ENCODE measurements around the gene RYR2. TPM values are rescaled to one million over a fixed set of nuclear protein-coding genes. Genes with fewer than 3 reads are reported as not detected.
A peak's percentile ranks its signal among the peaks of the same experiment; 100 is the strongest.

The RYR2 gene
- under 1 TPM in 1 of 5 experiments, not detected in 4; 0.05 TPM for total RNA-seq
- polyA plus RNA-seq: not detected
- total RNA-seq: not detected

DNA sequence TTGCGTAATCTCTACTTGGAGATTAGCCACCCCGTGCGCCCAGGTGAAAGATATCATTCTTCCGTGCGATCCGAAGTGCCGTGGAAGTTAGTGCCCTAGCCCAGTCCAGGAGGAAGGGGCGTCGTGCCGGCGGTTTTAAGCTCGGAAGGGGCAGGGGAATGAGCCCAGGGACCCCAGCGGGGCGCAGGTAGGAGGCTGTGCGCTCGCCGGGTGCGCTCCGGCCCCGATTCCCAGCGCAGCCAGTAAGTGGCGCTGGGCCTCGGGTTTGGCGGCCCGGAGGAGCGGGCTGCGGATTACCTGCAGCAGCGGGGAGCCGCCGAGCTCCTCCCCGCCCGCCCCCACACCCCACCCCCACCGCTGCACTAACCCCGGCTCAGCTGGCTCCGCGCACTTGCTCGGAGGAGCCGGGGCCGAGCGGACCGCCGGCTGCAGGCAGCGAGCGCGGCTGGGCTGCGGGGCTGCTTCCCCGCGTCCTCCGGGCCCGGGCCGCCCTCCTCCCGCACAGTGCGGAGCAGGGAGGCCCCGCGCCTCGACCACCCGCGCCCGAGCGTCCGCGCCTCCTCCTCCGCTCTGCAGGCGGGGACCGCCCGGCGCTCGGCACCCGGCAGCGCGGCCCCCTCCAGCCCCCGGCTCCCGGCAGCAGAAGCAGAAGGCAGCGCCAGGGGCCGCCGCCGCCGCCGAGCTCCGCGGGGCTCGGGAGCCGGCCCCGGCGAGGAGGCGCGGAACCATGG lies at the start of gene RYR2:
RYR2 (plus strand) TSS at position 390 of the 731 bp plus-strand sequence; CDS start at position 728, 338 bp downstream.
- H3K27ac ChIP-seq (ENCODE audit: low read depth, low read length): no peak within 1 kb of the TSS
- Mint-ChIP-seq H3K4me1 (peaks cover 5 to 16% (median 12%) of the 10 kb centered on the region in 7 donors), H3K36me3 (peaks cover 0 to 11% (median 3%) of the 10 kb centered on the region in 5 donors), H3K4me3 (peak within 1 kb of the TSS in 9 of 10 donors; percentile 3 to 77 (median 45)), H3K27me3 (peaks cover 35 to 52% (median 46%) of the 10 kb centered on the region in 5 donors), H3K27ac (peak within 1 kb of the TSS in 1 of 9 donors; percentile 58), H3K9me3 (peaks cover 0 to 4% (median 0%) of the 10 kb centered on the region in 11 donors)
- no peak within 1 kb of the TSS for H3K4me3 ChIP-seq (ENCODE audit: low read length)
- no peaks in the 10 kb centered on the region for H3K36me3 ChIP-seq (ENCODE audit: control insufficient read depth in 2 of 3, insufficient read depth in 3 of 3, low read length in 3 of 3)
- no peaks in the 10 kb centered on the region for H3K4me1 ChIP-seq (ENCODE audit: control insufficient read depth in 2 of 2, insufficient read depth in 2 of 2, low read length in 2 of 2)
- ChIA-PET CTCF (no interaction called here), POLR2A (no interaction called here)
- ATAC-seq (no peak), DNase-seq (no peak)
- intact Hi-C loops (cut with micrococcal nuclease): no loop called here
- no peaks in the 10 kb centered on the region for H3K9me3 ChIP-seq (ENCODE audit: control insufficient read depth in 2 of 3, low read length in 3 of 3)
- H3K27me3 ChIP-seq (ENCODE audit: control insufficient read depth in 2 of 2, insufficient read depth in 2 of 2, low read length in 2 of 2): no peaks in the 10 kb centered on the region

DNA sequence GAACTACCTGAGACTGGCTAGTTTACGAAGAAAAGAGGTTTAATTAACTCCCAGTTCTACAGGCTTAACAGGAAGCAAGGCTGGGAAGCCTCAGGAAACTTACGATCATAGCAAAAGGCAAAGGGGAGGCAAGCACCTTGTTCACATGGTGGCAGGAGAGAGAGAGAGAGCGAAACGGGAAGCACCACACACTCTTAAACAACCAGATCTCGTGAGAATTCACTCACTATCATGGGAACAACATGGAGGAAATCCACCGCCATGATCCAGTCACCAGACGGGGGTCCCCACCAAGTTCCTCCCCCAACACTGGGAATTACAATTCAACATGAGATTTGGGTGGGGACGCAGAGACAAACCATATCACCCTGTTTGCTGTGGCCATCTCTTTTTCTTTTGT lies 49.5 kb upstream of the RYR2 start:
- Histone ChIP-seq H3K27me3 (ENCODE audit: control insufficient read depth in 2 of 2, insufficient read depth in 2 of 2, low read length in 2 of 2) (peaks cover 0 to 3% of the 10 kb centered on the region in 2 donors), H3K36me3 (ENCODE audit: control insufficient read depth in 2 of 3, insufficient read depth in 3 of 3, low read length in 3 of 3) (no peaks in the 10 kb centered on the region), H3K27ac (ENCODE audit: low read depth, low read length) (no peak overlapping the region), H3K9me3 (ENCODE audit: control insufficient read depth in 2 of 3, low read length in 3 of 3) (no peaks in the 10 kb centered on the region), H3K4me3 (ENCODE audit: low read length) (no peak overlapping the region), H3K4me1 (ENCODE audit: control insufficient read depth in 2 of 2, insufficient read depth in 2 of 2, low read length in 2 of 2) (no peaks in the 10 kb centered on the region)
- intact Hi-C loops (cut with micrococcal nuclease): no loop called here
- DNase-seq (no peak), ATAC-seq (no peak)
- H3K9me3 Mint-ChIP-seq: peaks cover 4 to 36% (median 13%) of the 10 kb centered on the region in 11 donors
- no peaks in the 10 kb centered on the region for H3K4me1 Mint-ChIP-seq
- no peak overlapping the region for H3K27ac Mint-ChIP-seq
- no peaks in the 10 kb centered on the region for H3K36me3 Mint-ChIP-seq
- CTCF ChIA-PET: no interaction called here
- no peak overlapping the region for H3K4me3 Mint-ChIP-seq
- peaks cover 0 to 30% (median 6%) of the 10 kb centered on the region in 5 donors for H3K27me3 Mint-ChIP-seq
- POLR2A ChIA-PET: no interaction called here

DNA sequence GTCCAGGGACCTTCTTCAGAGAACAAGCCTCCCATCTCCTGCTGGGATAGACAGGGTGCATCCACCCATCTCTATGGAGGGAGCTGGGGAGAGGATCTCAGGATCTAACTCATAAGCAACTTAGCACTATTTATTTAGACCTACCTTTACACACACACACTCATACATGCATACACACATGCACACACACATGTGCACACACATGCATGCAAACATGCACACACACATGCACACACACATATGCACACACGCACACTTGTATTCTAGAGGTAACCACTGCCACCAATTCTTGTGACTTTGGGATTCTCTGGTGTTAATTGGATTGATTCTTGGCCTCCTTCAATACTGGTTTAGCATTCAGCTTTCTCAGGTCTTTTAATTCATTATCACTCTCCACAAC lies 47.5 kb upstream of the RYR2 start:
- Mint-ChIP-seq H3K9me3 (peaks cover 4 to 23% (median 13%) of the 10 kb centered on the region in 11 donors), H3K4me1 (no peaks in the 10 kb centered on the region)
- POLR2A ChIA-PET: interaction anchor here (0.6 kb wide), 1 partner anchor 20 kb away, joined by 3 read pairs; no protein-coding TSS in a partner anchor

DNA sequence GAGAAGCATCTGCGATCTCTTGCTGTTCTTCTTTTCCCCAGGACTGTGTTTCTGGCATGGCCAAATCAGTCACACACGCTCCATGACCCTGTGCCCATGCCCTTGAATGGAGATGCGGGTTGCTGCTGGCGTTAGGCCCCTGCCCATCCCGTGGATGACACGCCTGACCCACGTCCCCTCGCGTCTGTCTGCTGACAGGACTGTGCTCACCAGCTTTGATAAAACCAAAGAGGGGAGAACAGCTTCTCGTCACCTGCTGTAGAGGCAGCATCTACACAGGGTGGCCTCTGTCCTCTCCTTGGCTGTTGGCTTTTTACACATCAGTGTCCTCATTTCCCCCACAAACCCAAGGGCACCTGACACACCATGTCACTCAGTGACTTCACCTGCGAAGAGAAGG lies 44.6 kb upstream of the RYR2 start:
- H3K36me3 ChIP-seq (ENCODE audit: control insufficient read depth in 2 of 3, insufficient read depth in 3 of 3, low read length in 3 of 3): no peaks in the 10 kb centered on the region
- Mint-ChIP-seq H3K4me1 (peaks cover 0 to 2% (median 0%) of the 10 kb centered on the region in 7 donors), H3K36me3 (no peaks in the 10 kb centered on the region), H3K4me3 (no peak overlapping the region), H3K27me3 (peaks cover 0 to 36% (median 5%) of the 10 kb centered on the region in 5 donors), H3K9me3 (peaks cover 0 to 4% (median 0%) of the 10 kb centered on the region in 11 donors), H3K27ac (no peak overlapping the region)
- H3K27me3 ChIP-seq (ENCODE audit: control insufficient read depth in 2 of 2, insufficient read depth in 2 of 2, low read length in 2 of 2): no peaks in the 10 kb centered on the region
- ATAC-seq (no peak), DNase-seq (no peak)
- intact Hi-C loops (cut with micrococcal nuclease): no loop called here
- ChIA-PET POLR2A (no interaction called here), CTCF (no interaction called here)
- H3K9me3 ChIP-seq (ENCODE audit: control insufficient read depth in 2 of 3, low read length in 3 of 3): no peaks in the 10 kb centered on the region
- no peak overlapping the region for H3K4me3 ChIP-seq (ENCODE audit: low read length)
- no peaks in the 10 kb centered on the region for H3K4me1 ChIP-seq (ENCODE audit: control insufficient read depth in 2 of 2, insufficient read depth in 2 of 2, low read length in 2 of 2)
- H3K27ac ChIP-seq (ENCODE audit: low read depth, low read length): no peak overlapping the region

More for the DNA sequence above, 47.5 kb upstream of the RYR2 start:
- no peak overlapping the region for H3K4me3 Mint-ChIP-seq
- Histone ChIP-seq H3K4me1 (ENCODE audit: control insufficient read depth in 2 of 2, insufficient read depth in 2 of 2, low read length in 2 of 2) (no peaks in the 10 kb centered on the region), H3K36me3 (ENCODE audit: control insufficient read depth in 2 of 3, insufficient read depth in 3 of 3, low read length in 3 of 3) (no peaks in the 10 kb centered on the region), H3K27ac (ENCODE audit: low read depth, low read length) (no peak overlapping the region), H3K9me3 (ENCODE audit: control insufficient read depth in 2 of 3, low read length in 3 of 3) (no peaks in the 10 kb centered on the region), H3K4me3 (ENCODE audit: low read length) (no peak overlapping the region), H3K27me3 (ENCODE audit: control insufficient read depth in 2 of 2, insufficient read depth in 2 of 2, low read length in 2 of 2) (no peaks in the 10 kb centered on the region)
- DNase-seq (no peak), ATAC-seq (no peak)
- no peak overlapping the region for H3K27ac Mint-ChIP-seq
- CTCF ChIA-PET: no interaction called here
- H3K36me3 Mint-ChIP-seq: no peaks in the 10 kb centered on the region
- peaks cover 0 to 33% (median 6%) of the 10 kb centered on the region in 5 donors for H3K27me3 Mint-ChIP-seq
- intact Hi-C loops (cut with micrococcal nuclease): no loop called here

DNA sequence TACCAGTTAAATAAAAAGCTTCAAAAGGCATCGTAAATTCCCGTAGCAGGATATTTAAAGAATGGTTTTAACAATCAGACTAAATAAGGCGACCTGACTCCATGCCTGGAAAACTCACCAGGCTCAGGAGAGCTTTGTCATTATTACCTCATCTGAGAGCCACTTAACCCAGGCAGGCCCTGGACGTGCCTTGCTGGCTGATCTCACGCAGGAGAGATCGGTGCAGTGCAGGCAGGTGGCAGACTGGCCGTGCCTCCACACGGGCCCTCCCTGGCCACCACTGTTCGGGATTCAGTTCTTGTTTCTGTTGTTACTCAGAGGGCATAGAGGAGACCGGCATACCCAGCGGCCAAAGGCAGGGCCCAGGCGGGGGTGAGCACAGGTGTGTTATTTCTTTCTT lies 44.1 kb upstream of the RYR2 start:
- Histone ChIP-seq H3K27me3 (ENCODE audit: control insufficient read depth in 2 of 2, insufficient read depth in 2 of 2, low read length in 2 of 2) (no peaks in the 10 kb centered on the region), H3K36me3 (ENCODE audit: control insufficient read depth in 2 of 3, insufficient read depth in 3 of 3, low read length in 3 of 3) (no peaks in the 10 kb centered on the region), H3K9me3 (ENCODE audit: control insufficient read depth in 2 of 3, low read length in 3 of 3) (no peaks in the 10 kb centered on the region), H3K27ac (ENCODE audit: low read depth, low read length) (no peak overlapping the region), H3K4me1 (ENCODE audit: control insufficient read depth in 2 of 2, insufficient read depth in 2 of 2, low read length in 2 of 2) (no peaks in the 10 kb centered on the region), H3K4me3 (ENCODE audit: low read length) (no peak overlapping the region)
- H3K4me1 Mint-ChIP-seq: peaks cover 0 to 2% (median 0%) of the 10 kb centered on the region in 7 donors
- intact Hi-C loops (cut with micrococcal nuclease): no loop called here
- POLR2A ChIA-PET: no interaction called here
- no peaks in the 10 kb centered on the region for H3K36me3 Mint-ChIP-seq
- H3K27me3 Mint-ChIP-seq: peaks cover 0 to 31% (median 5%) of the 10 kb centered on the region in 5 donors
- ATAC-seq: no peak
- H3K4me3 Mint-ChIP-seq: no peak overlapping the region
- DNase-seq: no peak
- no peak overlapping the region for H3K27ac Mint-ChIP-seq
- H3K9me3 Mint-ChIP-seq: peaks cover 0 to 4% (median 0%) of the 10 kb centered on the region in 11 donors
- CTCF ChIA-PET: no interaction called here

DNA sequence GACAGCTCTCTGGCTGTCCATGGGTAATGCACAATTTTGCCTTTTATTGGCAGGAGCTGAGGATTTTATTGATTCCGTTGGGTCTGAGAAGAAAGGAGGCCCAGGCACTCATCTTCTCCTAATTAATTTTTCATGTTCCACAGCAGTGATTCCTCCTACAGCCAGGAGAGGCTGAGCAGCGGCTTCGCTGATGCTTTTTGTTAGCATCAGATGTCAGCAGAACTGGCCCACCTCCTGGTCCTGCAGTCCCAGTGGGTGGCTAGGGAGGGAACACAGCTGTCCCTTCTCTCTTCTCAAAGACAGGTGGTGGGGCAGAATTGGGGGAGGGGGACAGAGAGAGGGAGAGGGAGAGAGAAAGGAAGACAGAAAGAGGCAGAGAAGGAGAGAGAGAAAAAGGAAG lies 43.4 kb upstream of the RYR2 start:
- intact Hi-C loops (cut with micrococcal nuclease): no loop called here

DNA sequence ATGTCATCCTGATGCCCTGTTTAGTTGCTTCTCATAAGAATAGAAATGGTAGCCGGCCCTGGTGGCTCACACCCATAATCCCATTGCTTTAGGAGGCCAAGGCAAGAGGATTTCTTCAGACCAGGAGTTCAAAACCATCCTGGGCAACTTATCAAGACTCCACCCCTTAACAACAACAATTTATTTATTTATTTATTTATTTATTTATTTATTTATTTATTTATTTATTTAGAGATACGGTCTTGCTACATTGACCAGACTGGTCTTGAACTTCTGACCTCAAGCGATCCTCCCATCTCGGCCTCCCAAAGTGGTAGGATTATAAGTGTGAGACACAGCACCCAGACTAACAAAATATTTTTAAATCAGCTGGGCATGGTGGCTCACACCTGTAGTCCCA lies 41.8 kb upstream of the RYR2 start:
- Mint-ChIP-seq H3K27me3 (peaks cover 0 to 22% (median 7%) of the 10 kb centered on the region in 5 donors), H3K9me3 (peaks cover 0 to 2% (median 0%) of the 10 kb centered on the region in 11 donors), H3K27ac (no peak overlapping the region), H3K36me3 (no peaks in the 10 kb centered on the region), H3K4me3 (no peak overlapping the region), H3K4me1 (peaks cover 0 to 2% (median 0%) of the 10 kb centered on the region in 7 donors)
- CTCF ChIA-PET: no interaction called here
- H3K9me3 ChIP-seq (ENCODE audit: control insufficient read depth in 2 of 3, low read length in 3 of 3): no peaks in the 10 kb centered on the region
- no peak for DNase-seq
- POLR2A ChIA-PET: no interaction called here
- no peaks in the 10 kb centered on the region for H3K4me1 ChIP-seq (ENCODE audit: control insufficient read depth in 2 of 2, insufficient read depth in 2 of 2, low read length in 2 of 2)
- no peak for ATAC-seq
- no peaks in the 10 kb centered on the region for H3K36me3 ChIP-seq (ENCODE audit: control insufficient read depth in 2 of 3, insufficient read depth in 3 of 3, low read length in 3 of 3)
- H3K27me3 ChIP-seq (ENCODE audit: control insufficient read depth in 2 of 2, insufficient read depth in 2 of 2, low read length in 2 of 2): no peaks in the 10 kb centered on the region
- intact Hi-C loops (cut with micrococcal nuclease): no loop called here
- H3K27ac ChIP-seq (ENCODE audit: low read depth, low read length): no peak overlapping the region
- H3K4me3 ChIP-seq (ENCODE audit: low read length): no peak overlapping the region

More for the DNA sequence above, 43.4 kb upstream of the RYR2 start:
- H3K27ac ChIP-seq (ENCODE audit: low read depth, low read length): no peak overlapping the region
- no peaks in the 10 kb centered on the region for H3K27me3 ChIP-seq (ENCODE audit: control insufficient read depth in 2 of 2, insufficient read depth in 2 of 2, low read length in 2 of 2)
- CTCF ChIA-PET: no interaction called here
- no peaks in the 10 kb centered on the region for H3K9me3 ChIP-seq (ENCODE audit: control insufficient read depth in 2 of 3, low read length in 3 of 3)
- Mint-ChIP-seq H3K27ac (no peak overlapping the region), H3K9me3 (peaks cover 0 to 2% (median 0%) of the 10 kb centered on the region in 11 donors), H3K27me3 (peaks cover 0 to 31% (median 6%) of the 10 kb centered on the region in 5 donors), H3K4me3 (no peak overlapping the region), H3K4me1 (peaks cover 0 to 2% (median 0%) of the 10 kb centered on the region in 7 donors), H3K36me3 (no peaks in the 10 kb centered on the region)
- no peak overlapping the region for H3K4me3 ChIP-seq (ENCODE audit: low read length)
- POLR2A ChIA-PET: no interaction called here
- no peaks in the 10 kb centered on the region for H3K36me3 ChIP-seq (ENCODE audit: control insufficient read depth in 2 of 3, insufficient read depth in 3 of 3, low read length in 3 of 3)
- H3K4me1 ChIP-seq (ENCODE audit: control insufficient read depth in 2 of 2, insufficient read depth in 2 of 2, low read length in 2 of 2): no peaks in the 10 kb centered on the region
- ATAC-seq (no peak), DNase-seq (no peak)
